ENCODE results near the gene SLC25A21.

GRCh38 chr14:36656687-36657398 is 515.6 kb downstream of the SLC25A21 start:
- TF ChIP-seq POLR2AphosphoS5 (IDR thresholded peaks at IDR 0.05; ENCODE audit: borderline replicate concordance, low read depth, low read length) (no peak), EZH2 (IDR thresholded peaks at IDR 0.05) (no peak)

All from SK-N-MC (cell line).